ENCODE data around the gene CD80.

The CD80 gene

GRCh38 chr3:119492128-119492527, 67.3 kb downstream of the CD80 start:
- no peak for DNase-seq

DNA sequence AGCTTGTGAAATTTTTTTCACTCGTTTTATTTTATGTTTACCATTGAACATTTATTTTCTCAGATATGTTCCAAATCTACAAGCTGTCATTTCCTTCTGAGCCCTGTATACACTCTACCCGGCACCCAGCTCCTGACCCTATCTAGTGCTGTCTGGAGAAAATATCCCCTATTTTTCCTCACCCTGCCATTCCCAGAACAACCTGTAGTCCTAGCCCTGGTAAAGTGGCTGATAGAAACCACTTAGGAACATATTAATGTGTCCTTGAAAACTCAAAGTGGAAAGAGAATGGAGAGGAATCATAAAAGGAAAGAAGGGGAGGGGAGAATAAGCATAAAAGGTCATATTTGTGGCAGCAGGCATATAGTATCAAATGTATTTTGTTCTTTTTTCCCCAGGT, 69.3 kb downstream of the CD80 start:
- DNase-seq: no peak

DNA sequence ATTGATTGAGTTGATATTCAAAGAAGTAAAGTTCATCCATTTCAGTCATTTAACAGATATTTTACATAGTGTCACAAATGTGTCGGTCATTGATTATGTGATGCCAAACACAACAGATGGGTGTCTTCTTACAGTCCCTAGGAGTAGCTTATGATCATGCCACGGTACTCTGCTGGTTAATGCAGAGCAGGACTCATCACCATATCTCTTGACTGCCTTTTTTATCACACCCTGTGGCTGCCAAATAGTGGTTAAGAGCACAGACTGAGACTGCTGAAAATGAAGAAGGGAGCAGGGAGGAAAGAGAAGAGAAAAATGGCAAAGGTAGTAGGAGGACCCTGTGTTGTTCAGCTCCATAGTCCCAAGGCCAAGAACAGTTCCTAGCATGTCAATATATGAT, 73.9 kb downstream of the CD80 start:
- no peak for DNase-seq

DNA sequence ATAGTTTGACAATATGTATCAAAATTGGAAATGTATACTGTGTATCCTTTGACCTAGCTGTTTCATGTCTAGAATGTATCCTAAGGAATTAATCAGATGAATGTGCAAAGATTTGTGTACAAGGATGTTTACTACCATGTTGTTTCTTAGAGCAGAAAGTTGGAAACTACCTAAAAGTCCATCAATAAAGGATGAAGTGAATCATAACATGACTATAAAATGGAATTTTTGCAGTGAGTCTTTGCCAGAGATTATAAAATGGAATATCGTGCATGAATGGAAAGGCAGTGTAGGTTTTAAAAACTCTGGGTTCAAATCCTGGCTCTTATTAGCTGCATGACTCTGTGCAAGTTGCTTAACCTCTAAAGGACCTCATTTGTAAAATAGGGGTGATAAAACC, 76.3 kb downstream of the CD80 start:
- no peak for DNase-seq

DNA sequence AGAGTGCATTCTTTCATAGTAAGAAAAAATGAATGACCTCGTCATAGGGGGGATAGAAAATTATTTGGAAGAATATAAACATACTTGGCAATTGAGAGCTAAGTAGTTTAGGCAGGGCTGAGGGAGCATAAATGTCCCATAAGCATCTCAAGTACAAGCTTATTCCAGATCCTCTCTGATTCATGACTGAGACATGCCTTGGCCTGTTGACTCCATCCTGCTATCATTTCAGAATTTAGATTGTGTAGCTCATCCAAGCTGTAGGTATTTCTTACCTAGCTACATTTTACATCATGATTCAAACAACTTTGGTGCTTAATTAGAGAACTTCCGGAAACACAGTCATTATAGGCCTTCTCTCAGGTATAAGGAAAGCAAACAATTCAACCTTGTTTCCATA, 78.3 kb downstream of the CD80 start:
- no peak for DNase-seq
